Measurements from ENCODE around the gene COL11A2. TPM values are rescaled to one million over a fixed set of nuclear protein-coding genes. Genes with fewer than 3 reads are reported as not detected.
A peak's percentile ranks its signal among the peaks of the same experiment; 100 is the strongest.

The COL11A2 gene
- total and polyA plus RNA-seq, 2 of the 13 experiments (the other 11 are each of a cell fraction or from before 2014, with no cell fraction given) = 0.55 TPM

- no peak for TF ChIP-seq NCOR1 (IDR thresholded peaks at IDR 0.05; ENCODE audit: borderline replicate concordance, low read length)
- no peak for TF ChIP-seq ZNF382 (CRISPR knock-in tag; IDR thresholded peaks at IDR 0.05; ENCODE audit: borderline replicate concordance)
- no peak for TF ChIP-seq NAIF1 (CRISPR knock-in tag; IDR thresholded peaks at IDR 0.05; ENCODE audit: borderline replicate concordance)
- no peak for TF ChIP-seq MTA3 (CRISPR knock-in tag; IDR thresholded peaks at IDR 0.05)
- no peak for TF ChIP-seq ZBTB49 (CRISPR knock-in tag; IDR thresholded peaks at IDR 0.05; ENCODE audit: borderline replicate concordance)
- no peak for TF ChIP-seq ZSCAN9 (CRISPR knock-in tag; IDR thresholded peaks at IDR 0.05; ENCODE audit: borderline replicate concordance)
- no peak for TF ChIP-seq HNF4G (IDR thresholded peaks at IDR 0.05; ENCODE audit: borderline replicate concordance, low read depth, low read length)
- no peak for TF ChIP-seq HNF4G (CRISPR knock-in tag; IDR thresholded peaks at IDR 0.05; ENCODE audit: borderline replicate concordance, low read depth)
- TF ChIP-seq ZFP62 (CRISPR knock-in tag; IDR thresholded peaks at IDR 0.05) = no peak
- TF ChIP-seq ZNF484 (CRISPR knock-in tag; IDR thresholded peaks at IDR 0.05; ENCODE audit: borderline replicate concordance, low read depth) = no peak
- no peak for TF ChIP-seq SP2 (CRISPR knock-in tag; IDR thresholded peaks at IDR 0.05)
- TF ChIP-seq, protein P1, sequence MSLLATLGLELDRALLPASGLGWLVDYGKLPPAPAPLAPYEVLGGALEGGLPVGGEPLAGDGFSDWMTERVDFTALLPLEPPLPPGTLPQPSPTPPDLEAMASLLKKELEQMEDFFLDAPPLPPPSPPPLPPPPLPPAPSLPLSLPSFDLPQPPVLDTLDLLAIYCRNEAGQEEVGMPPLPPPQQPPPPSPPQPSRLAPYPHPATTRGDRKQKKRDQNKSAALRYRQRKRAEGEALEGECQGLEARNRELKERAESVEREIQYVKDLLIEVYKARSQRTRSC (CRISPR knock-in tag; IDR thresholded peaks at IDR 0.05; ENCODE audit: low read depth) = no peak
- no peak for TF ChIP-seq U2AF1 (optimal IDR thresholded peaks at IDR 0.05; ENCODE audit: low read depth, low read length)
- TF ChIP-seq, protein P2, sequence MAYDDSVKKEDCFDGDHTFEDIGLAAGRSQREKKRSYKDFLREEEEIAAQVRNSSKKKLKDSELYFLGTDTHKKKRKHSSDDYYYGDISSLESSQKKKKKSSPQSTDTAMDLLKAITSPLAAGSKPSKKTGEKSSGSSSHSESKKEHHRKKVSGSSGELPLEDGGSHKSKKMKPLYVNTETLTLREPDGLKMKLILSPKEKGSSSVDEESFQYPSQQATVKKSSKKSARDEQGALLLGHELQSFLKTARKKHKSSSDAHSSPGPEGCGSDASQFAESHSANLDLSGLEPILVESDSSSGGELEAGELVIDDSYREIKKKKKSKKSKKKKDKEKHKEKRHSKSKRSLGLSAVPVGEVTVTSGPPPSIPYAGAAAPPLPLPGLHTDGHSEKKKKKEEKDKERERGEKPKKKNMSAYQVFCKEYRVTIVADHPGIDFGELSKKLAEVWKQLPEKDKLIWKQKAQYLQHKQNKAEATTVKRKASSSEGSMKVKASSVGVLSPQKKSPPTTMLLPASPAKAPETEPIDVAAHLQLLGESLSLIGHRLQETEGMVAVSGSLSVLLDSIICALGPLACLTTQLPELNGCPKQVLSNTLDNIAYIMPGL (CRISPR knock-in tag; IDR thresholded peaks at IDR 0.05; ENCODE audit: borderline replicate concordance in 1 of 2, low read depth in 1 of 2) = no peak
- TF ChIP-seq EZH2 (conservative IDR thresholded peaks at IDR 0.05; ENCODE audit: low read depth, low read length) = 0 out of 2 replicates have a peak, but pooled peaks have one; percentile 32
- TF ChIP-seq MED8 (CRISPR knock-in tag; IDR thresholded peaks at IDR 0.05; ENCODE audit: insufficient replicate concordance) = no peak
- TF ChIP-seq ZNF143 (CRISPR knock-in tag; IDR thresholded peaks at IDR 0.05) = no peak
- TF ChIP-seq ZBTB46 (CRISPR knock-in tag; IDR thresholded peaks at IDR 0.05; ENCODE audit: borderline replicate concordance) = no peak
- TF ChIP-seq, protein P3, sequence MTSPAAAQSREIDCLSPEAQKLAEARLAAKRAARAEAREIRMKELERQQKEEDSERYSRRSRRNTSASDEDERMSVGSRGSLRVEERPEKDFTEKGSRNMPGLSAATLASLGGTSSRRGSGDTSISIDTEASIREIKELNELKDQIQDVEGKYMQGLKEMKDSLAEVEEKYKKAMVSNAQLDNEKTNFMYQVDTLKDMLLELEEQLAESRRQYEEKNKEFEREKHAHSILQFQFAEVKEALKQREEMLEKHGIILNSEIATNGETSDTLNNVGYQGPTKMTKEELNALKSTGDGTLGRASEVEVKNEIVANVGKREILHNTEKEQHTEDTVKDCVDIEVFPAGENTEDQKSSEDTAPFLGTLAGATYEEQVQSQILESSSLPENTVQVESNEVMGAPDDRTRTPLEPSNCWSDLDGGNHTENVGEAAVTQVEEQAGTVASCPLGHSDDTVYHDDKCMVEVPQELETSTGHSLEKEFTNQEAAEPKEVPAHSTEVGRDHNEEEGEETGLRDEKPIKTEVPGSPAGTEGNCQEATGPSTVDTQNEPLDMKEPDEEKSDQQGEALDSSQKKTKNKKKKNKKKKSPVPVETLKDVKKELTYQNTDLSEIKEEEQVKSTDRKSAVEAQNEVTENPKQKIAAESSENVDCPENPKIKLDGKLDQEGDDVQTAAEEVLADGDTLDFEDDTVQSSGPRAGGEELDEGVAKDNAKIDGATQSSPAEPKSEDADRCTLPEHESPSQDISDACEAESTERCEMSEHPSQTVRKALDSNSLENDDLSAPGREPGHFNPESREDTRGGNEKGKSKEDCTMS (CRISPR knock-in tag; conservative IDR thresholded peaks at IDR 0.05) = no peak
- TF ChIP-seq PHB2 (IDR thresholded peaks at IDR 0.05; ENCODE audit: partially characterized antibody) = no peak
Measured at GRCh38 chr6:33213166-33213988, 21.1 kb upstream of the COL11A2 start (continued).
